ENCODE data around the gene FOXR1.

The FOXR1 gene

GRCh38 chr11:119021631-119022030 lies 50.1 kb downstream of the FOXR1 start:
- H3K4me3 ChIP-seq (replicated peaks in 1 of 2; ENCODE audit: low read depth in 2 of 2, low read length in 2 of 2): no peak overlapping the region
- no peak for DNase-seq (ENCODE audit: low read depth in 2 of 2)

GRCh38 chr11:119023741-119024140 lies 52.2 kb downstream of the FOXR1 start:
- H3K4me3 ChIP-seq (replicated peaks in 1 of 2; ENCODE audit: low read depth in 2 of 2, low read length in 2 of 2): no peak overlapping the region
- TF ChIP-seq CTCF (IDR thresholded peaks at IDR 0.05; ENCODE audit: low read depth, low read length): no peak
- DNase-seq (ENCODE audit: low read depth in 2 of 2): peak in 1 of 2 donors; percentile 23

More at GRCh38 chr11:119021631-119022030, 50.1 kb downstream of the FOXR1 start:
- TF ChIP-seq CTCF (IDR thresholded peaks at IDR 0.05; ENCODE audit: low read depth, low read length): no peak

GRCh38 chr11:119024430-119025098 lies 53.0 kb downstream of the FOXR1 start:
- no peak for DNase-seq (ENCODE audit: low read depth in 2 of 2)
- TF ChIP-seq CTCF (IDR thresholded peaks at IDR 0.05; ENCODE audit: low read depth, low read length): no peak
- no peak overlapping the region for H3K4me3 ChIP-seq (replicated peaks in 1 of 2; ENCODE audit: low read depth in 2 of 2, low read length in 2 of 2)

- H3K4me3 ChIP-seq (replicated peaks in 1 of 2; ENCODE audit: low read depth in 2 of 2, low read length in 2 of 2): no peak overlapping the region
- no peak for DNase-seq (ENCODE audit: low read depth in 2 of 2)
- TF ChIP-seq CTCF (IDR thresholded peaks at IDR 0.05; ENCODE audit: low read depth, low read length): no peak
Measured at GRCh38 chr11:119025099-119025473, 53.5 kb downstream of the FOXR1 start.

- TF ChIP-seq CTCF (IDR thresholded peaks at IDR 0.05; ENCODE audit: low read depth, low read length): no peak
- no peak overlapping the region for H3K4me3 ChIP-seq (replicated peaks in 1 of 2; ENCODE audit: low read depth in 2 of 2, low read length in 2 of 2)
- DNase-seq (ENCODE audit: low read depth in 2 of 2): no peak
Measured at GRCh38 chr11:119025541-119025940, 54.0 kb downstream of the FOXR1 start.

- no peak for DNase-seq (ENCODE audit: low read depth in 2 of 2)
- TF ChIP-seq CTCF (IDR thresholded peaks at IDR 0.05; ENCODE audit: low read depth, low read length): no peak
- no peak overlapping the region for H3K4me3 ChIP-seq (replicated peaks in 1 of 2; ENCODE audit: low read depth in 2 of 2, low read length in 2 of 2)
Measured at GRCh38 chr11:119025978-119026766, 54.6 kb downstream of the FOXR1 start.

All from cardiac fibroblast (primary cell).